ENCODE data around the gene MORN2. TPM values are rescaled to one million over a fixed set of nuclear protein-coding genes. Genes with fewer than 3 reads are reported as not detected.
"Not testable (repeated sequence)": the region's sequence is repeated elsewhere in the genome, so short reads cannot be mapped to it uniquely, and the experiment has no call there.

The MORN2 gene
- total RNA-seq = 1 to 10 TPM; 4.1 to 6.7 TPM

DNA sequence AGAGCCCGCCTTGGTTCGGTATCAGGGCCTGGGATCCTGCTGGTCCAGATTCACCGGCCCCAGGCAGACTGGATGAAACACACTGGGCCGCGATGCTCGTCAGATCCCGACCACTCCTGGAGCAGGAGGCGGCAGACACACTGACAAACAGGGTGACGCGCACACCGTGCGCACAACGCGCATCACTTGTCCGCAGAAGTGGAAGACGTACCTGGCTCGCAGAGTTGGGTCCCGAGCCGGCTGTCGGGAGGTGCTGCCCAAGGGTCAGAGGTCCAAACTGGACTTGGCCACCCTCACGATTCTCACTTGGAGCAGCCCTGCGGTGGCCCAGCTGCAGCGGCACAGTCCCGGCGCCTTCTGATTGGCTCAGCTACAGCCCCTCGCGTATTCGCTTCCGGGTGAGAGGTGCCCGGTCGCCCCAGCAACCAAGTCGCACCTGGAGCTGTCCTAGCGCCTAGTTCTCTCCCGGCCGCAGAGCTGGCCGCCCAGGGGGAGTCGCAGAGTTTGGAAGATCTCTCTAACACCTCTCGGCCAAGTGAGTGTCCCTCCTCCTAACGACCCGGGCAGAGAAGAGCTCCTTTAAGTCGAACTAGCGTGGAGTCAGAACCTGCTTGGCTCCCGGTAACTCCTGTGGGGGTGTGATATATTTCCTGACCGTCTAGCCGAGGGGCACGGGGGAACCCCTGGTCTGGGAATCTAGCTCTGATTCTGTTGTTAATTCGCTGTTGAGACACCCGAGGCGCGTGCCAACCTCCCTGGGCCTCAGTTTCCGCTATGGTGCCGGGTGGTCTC lies at the start of gene MORN2, which contains the start of gene DHX57:
MORN2 (plus strand) TSS at position 401 of the 792 bp plus-strand sequence.
DHX57 (minus strand) TSS at position 359 of the 792 bp plus-strand sequence. CDS start 7,529 bp downstream, outside the sequence.
- intact Hi-C loops (cut with micrococcal nuclease) = no loop called here
- peaks cover 2% of the 10 kb centered on the region for H3K9me3 Mint-ChIP-seq
- ChIA-PET POLR2A (interaction anchor here (0.6 to 1.5 kb wide), 2 partner anchors 124 to 353 kb away, joined by 3 to 7 read pairs; partner anchors contain the start of gene SRSF7), CTCF (interaction anchor here (1.2 kb wide), 3 partner anchors 72 to 352 kb away, joined by 3 to 6 read pairs (median 4); no protein-coding TSS in a partner anchor)
- peak within 1 kb of the TSS; percentile 97 for H3K4me3 Mint-ChIP-seq
- H3K36me3 Mint-ChIP-seq = peaks cover 8% of the 10 kb centered on the region
- H3K4me1 Mint-ChIP-seq (ENCODE audit: low read depth) = peaks cover 22% of the 10 kb centered on the region
- H3K27me3 Mint-ChIP-seq = no peaks in the 10 kb centered on the region
- peak within 1 kb of the TSS; percentile 78 for H3K27ac Mint-ChIP-seq
- peak; percentile 89 for DNase-seq

DNA sequence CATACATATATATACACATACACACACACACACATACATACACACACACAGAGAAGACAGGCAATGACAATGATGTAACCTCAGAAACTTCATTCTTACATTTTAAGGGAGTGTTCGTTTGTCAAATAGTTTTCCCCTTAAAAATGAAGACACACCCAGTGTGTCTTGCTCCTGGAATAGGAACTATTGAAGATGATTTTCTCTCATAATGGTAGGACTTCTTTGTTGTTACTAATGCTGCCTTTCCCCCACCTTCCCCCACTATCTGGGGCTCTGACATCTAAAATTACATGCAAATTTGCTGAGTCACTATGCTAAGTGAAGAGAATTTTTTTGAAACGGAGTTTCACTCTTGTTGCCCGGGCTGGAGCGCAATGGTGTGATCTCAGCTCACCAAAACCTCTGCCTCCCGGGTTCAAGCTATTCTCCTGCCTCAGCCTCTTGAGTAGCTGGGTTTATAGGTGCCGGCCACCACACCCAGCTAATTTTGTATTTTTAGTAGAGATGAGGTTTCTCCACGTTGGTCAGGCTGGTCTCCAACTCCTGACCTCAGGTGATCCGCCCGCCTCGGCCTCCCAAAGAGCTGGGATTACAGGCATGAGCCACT lies 48.1 kb upstream of the MORN2 start:
- H3K27me3 Mint-ChIP-seq; H3K27ac Mint-ChIP-seq; H3K4me3 Mint-ChIP-seq; intact Hi-C loops (cut with micrococcal nuclease); H3K9me3 Mint-ChIP-seq; DNase-seq; POLR2A ChIA-PET; H3K4me1 Mint-ChIP-seq (ENCODE audit: low read depth); CTCF ChIA-PET: not testable (repeated sequence)
- peaks cover 16% of the 10 kb centered on the region for H3K36me3 Mint-ChIP-seq

DNA sequence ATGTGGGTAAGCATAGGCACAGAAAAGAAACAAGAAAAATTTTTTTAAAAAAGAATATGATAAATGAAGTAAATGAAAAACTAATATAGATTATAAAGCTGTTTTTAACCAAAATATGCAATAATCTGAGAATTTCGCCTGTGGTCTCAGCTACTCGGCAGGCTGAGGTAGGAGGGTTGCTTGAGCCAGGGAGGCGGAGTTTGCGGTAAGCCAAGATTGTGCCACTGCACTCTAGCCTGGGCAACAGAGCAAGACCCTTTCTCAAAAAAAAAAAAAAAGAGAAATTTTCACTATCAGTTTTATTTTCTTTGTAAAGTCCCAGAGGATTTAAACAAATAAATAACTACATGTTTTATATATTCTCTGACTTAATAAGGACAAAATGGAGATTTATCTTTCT lies 47.3 kb upstream of the MORN2 start:
- peaks cover 10% of the 10 kb centered on the region for H3K36me3 Mint-ChIP-seq
- CTCF ChIA-PET = interaction anchor here (0.6 kb wide), 1 partner anchor 334 kb away, joined by 4 read pairs; no protein-coding TSS in a partner anchor
- H3K9me3 Mint-ChIP-seq = no peaks in the 10 kb centered on the region
- DNase-seq = no peak
- POLR2A ChIA-PET = no interaction called here
- H3K4me1 Mint-ChIP-seq (ENCODE audit: low read depth) = peaks cover 2% of the 10 kb centered on the region
- no peaks in the 10 kb centered on the region for H3K27me3 Mint-ChIP-seq
- no peak overlapping the region for H3K4me3 Mint-ChIP-seq
- H3K27ac Mint-ChIP-seq = no peak overlapping the region
- intact Hi-C loops (cut with micrococcal nuclease) = no loop called here

DNA sequence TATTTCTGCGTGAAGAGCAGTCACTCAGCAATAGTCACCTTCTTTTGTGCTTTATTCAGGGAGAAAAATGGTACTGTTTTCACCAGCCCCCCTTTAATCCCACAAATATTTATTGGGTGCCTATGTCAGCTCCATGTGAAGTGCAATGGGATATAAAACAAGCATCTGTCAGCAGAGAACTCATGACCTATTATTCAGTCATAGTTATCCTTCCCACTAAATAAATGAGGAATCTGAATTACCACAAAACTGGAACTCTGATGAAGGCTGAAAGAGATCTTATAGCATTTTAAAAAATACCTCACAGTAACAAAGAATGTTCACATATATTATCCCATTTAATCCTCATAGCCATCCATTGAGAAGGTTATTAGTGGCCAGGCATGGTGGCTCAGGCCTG lies 45.8 kb upstream of the MORN2 start:
- no peak overlapping the region for H3K27ac Mint-ChIP-seq
- H3K9me3 Mint-ChIP-seq = no peaks in the 10 kb centered on the region
- peaks cover 9% of the 10 kb centered on the region for H3K36me3 Mint-ChIP-seq
- POLR2A ChIA-PET = no interaction called here
- CTCF ChIA-PET = no interaction called here
- no peaks in the 10 kb centered on the region for H3K27me3 Mint-ChIP-seq
- intact Hi-C loops (cut with micrococcal nuclease) = loop anchor here (10.0 kb wide), 1 partner anchor 295 kb away; no protein-coding TSS in a partner anchor
- peaks cover 2% of the 10 kb centered on the region for H3K4me1 Mint-ChIP-seq (ENCODE audit: low read depth)
- no peak for DNase-seq
- no peak overlapping the region for H3K4me3 Mint-ChIP-seq

DNA sequence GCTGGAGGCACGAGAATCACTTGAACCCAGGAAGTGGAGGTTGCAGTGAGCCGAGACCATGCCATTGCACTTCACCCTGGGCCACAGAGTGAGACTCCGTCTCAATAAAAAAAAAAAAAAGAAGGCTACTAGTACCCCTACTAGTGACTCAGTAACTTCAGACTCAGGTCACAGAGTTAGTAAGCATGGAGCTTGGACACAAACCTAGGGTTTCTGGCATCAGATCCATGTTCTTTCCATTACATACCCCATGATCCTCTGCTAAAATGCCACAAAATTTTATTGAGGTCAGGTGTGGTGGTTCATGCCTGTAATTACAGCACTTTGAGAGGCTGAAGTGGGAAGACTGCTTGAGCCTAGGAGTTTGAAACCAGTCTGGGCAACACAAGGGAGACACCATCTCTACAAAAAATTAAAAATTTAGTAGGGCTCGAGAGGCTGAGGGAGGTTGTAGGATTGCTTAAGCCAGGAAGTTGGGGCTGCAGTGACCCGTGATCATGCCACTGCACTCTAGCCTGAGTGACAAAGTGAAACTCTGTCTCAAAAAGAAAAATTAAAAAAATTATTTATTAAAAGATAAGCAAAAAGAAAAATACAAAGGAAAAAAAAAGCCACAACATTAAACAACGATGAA lies 45.1 kb upstream of the MORN2 start:
- H3K27me3 Mint-ChIP-seq = no peaks in the 10 kb centered on the region
- no peak overlapping the region for H3K27ac Mint-ChIP-seq
- intact Hi-C loops (cut with micrococcal nuclease) = loop anchor here (10.0 kb wide), 1 partner anchor 296 kb away; no protein-coding TSS in a partner anchor
- DNase-seq = no peak
- no peak overlapping the region for H3K4me3 Mint-ChIP-seq
- POLR2A ChIA-PET = no interaction called here
- CTCF ChIA-PET = no interaction called here
- peaks cover 2% of the 10 kb centered on the region for H3K4me1 Mint-ChIP-seq (ENCODE audit: low read depth)
- peaks cover 9% of the 10 kb centered on the region for H3K36me3 Mint-ChIP-seq
- no peaks in the 10 kb centered on the region for H3K9me3 Mint-ChIP-seq

DNA sequence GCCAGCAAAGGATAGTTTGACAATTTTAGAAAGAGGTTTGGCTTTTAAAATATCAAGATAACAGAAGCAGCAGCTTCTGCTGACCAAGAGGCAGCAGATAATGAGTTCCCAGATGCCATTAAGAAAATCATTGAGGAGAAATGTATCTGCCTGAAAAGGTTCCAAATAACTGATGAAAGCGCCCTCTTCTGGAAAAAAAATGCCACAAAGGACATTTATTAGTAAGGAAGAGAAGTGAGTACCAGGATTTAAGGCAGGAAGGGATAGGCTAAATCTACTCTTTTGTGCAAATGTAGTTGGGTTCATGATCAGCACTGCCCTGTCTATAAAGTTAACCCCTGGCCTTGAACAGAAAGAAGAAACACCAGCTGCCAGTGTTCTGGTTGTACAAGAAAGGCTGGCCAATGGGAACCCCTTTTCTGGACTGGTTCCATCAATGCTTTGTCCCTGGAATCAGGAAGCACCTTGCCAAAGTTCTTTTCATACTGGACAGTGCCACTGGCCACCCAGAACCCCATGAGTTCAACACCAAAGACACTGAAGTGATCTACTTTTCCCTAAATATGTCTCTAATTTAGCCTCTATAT lies 40.7 kb upstream of the MORN2 start:
- H3K27ac Mint-ChIP-seq = no peak overlapping the region
- H3K4me1 Mint-ChIP-seq (ENCODE audit: low read depth) = no peaks in the 10 kb centered on the region
- no peaks in the 10 kb centered on the region for H3K9me3 Mint-ChIP-seq
- no peak overlapping the region for H3K4me3 Mint-ChIP-seq
- no peak for DNase-seq
- no peaks in the 10 kb centered on the region for H3K27me3 Mint-ChIP-seq
- POLR2A ChIA-PET = no interaction called here
- H3K36me3 Mint-ChIP-seq = peaks cover 8% of the 10 kb centered on the region
- intact Hi-C loops (cut with micrococcal nuclease) = loop anchor here (10.0 kb wide), 1 partner anchor 300 kb away; no protein-coding TSS in a partner anchor
- CTCF ChIA-PET = interaction anchor here (0.7 to 1.4 kb wide), 6 partner anchors 9 to 657 kb away, joined by 3 to 6 read pairs (median 3); no protein-coding TSS in a partner anchor

DNA sequence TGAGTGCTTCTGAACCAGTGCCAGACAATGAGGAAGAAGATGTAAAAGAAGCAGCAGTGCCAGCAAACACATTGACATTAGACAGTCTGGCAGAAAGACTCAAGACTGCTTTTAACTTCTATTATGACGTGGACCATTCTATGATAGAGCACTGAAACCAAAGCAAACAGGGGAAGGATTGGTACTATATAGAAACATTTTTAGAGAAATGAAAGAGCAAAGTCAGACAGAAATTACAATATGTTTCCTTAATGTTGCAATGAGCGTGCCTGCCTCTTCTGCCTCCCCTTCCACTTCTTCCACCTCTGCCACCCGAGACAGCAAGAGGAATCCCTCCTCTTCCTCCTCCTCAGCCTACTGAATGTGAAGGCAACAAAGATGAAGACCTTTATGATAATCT lies 39.8 kb upstream of the MORN2 start:
- H3K9me3 Mint-ChIP-seq = no peaks in the 10 kb centered on the region
- POLR2A ChIA-PET = no interaction called here
- no peaks in the 10 kb centered on the region for H3K27me3 Mint-ChIP-seq
- DNase-seq = no peak
- peaks cover 8% of the 10 kb centered on the region for H3K36me3 Mint-ChIP-seq
- CTCF ChIA-PET = no interaction called here
- H3K4me3 Mint-ChIP-seq = no peak overlapping the region
- intact Hi-C loops (cut with micrococcal nuclease) = loop anchor here (10.0 kb wide), 1 partner anchor 301 kb away; no protein-coding TSS in a partner anchor
- no peaks in the 10 kb centered on the region for H3K4me1 Mint-ChIP-seq (ENCODE audit: low read depth)
- H3K27ac Mint-ChIP-seq = no peak overlapping the region

DNA sequence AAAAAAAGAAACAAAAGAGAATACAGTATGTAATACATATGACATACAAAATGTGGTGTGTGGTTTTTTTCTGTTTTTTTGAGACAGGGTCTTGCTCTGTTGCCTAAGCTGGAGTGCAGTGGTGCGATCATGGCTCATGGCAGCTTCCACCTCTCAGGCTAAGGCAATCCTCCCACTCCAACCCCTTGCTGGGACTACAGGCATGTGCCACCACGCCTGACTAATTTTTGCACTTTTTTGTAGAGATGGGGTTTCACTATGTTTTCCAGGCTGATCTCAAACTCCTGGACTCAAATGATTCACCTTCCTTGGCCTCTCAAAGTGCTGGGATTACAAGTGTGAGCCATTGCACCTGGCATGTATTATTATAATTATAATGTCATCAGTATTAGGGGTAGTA lies 39.0 kb upstream of the MORN2 start:
- H3K4me1 Mint-ChIP-seq (ENCODE audit: low read depth) = no peaks in the 10 kb centered on the region
- H3K27me3 Mint-ChIP-seq = no peaks in the 10 kb centered on the region
- no peak overlapping the region for H3K4me3 Mint-ChIP-seq
- no peak overlapping the region for H3K27ac Mint-ChIP-seq
- intact Hi-C loops (cut with micrococcal nuclease) = loop anchor here (10.0 kb wide), 1 partner anchor 302 kb away; no protein-coding TSS in a partner anchor
- ChIA-PET CTCF (no interaction called here), POLR2A (interaction anchor here (0.6 kb wide), 1 partner anchor 163 kb away, joined by 3 read pairs; no protein-coding TSS in a partner anchor)
- peaks cover 15% of the 10 kb centered on the region for H3K36me3 Mint-ChIP-seq
- no peak for DNase-seq
- no peaks in the 10 kb centered on the region for H3K9me3 Mint-ChIP-seq

DNA sequence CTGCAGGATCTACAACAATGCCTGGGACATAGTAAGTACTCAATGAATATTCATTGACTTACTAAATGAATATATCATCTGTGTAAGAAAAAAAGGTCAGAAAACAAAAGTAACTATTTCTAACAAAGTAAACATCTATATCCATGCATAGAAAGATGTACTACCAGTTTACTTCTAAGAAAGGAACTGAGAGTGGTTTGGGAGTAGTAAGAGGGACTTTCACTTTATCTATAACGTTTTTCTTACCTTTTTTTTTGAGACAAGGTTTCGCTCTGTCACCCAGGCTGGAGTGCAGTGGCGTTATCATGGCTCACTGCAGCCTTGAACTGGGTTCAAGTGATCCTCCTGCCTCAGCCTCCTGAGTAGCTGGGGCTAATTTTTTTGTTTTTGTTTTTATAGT lies 25.7 kb upstream of the MORN2 start:
- intact Hi-C loops (cut with micrococcal nuclease) = no loop called here
- Mint-ChIP-seq H3K36me3 (peaks cover 27% of the 10 kb centered on the region), H3K27ac (no peak overlapping the region), H3K4me3 (no peak overlapping the region), H3K9me3 (no peaks in the 10 kb centered on the region), H3K4me1 (ENCODE audit: low read depth) (no peaks in the 10 kb centered on the region), H3K27me3 (no peaks in the 10 kb centered on the region)
- POLR2A ChIA-PET = no interaction called here
- no peak for DNase-seq
- CTCF ChIA-PET = interaction anchor here (0.6 to 0.7 kb wide), 2 partner anchors 16 to 261 kb away, joined by 3 read pairs; no protein-coding TSS in a partner anchor

DNA sequence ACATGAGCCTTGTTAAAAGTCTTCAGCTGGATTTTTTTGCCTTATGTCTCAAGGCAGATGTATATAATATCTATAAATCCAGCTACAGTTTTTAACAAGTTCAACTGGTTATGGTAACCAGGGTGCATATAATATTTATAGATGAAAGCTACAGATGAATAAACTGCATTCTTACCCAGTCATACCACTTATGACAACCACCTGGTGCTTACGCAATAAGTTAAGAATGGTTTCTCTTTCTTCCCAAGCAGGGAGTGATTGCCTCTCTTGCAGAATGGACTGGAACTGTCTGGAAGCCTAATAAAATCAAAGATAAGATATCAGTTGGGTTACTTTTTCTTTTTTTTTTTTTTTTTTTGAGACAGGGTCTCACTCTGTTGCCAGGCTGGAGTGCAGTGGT lies 19.6 kb upstream of the MORN2 start:
- H3K27me3 Mint-ChIP-seq = no peaks in the 10 kb centered on the region
- peaks cover 34% of the 10 kb centered on the region for H3K36me3 Mint-ChIP-seq
- H3K27ac Mint-ChIP-seq = no peak overlapping the region
- CTCF ChIA-PET = no interaction called here
- DNase-seq = no peak
- no peak overlapping the region for H3K4me3 Mint-ChIP-seq
- no peaks in the 10 kb centered on the region for H3K9me3 Mint-ChIP-seq
- intact Hi-C loops (cut with micrococcal nuclease) = no loop called here
- POLR2A ChIA-PET = no interaction called here
- H3K4me1 Mint-ChIP-seq (ENCODE audit: low read depth) = no peaks in the 10 kb centered on the region

DNA sequence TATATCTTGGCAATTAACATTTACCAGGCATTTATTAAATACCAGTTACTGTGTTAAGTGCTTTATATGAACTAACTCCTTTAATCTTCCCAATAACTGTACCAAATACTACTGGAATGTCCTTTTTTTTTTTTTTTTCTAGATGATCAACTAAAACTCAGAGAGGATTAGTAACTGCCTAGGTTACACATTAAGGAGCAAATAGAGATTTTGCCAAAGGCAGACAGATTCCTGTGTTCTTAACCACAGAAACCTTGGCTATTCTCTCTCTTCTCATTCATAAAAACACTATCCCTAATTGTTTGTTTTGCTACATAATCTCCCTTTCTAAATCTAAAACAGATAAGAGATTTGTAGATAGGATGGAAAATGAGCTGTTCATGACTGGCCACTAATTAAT lies 13.3 kb upstream of the MORN2 start:
- intact Hi-C loops (cut with micrococcal nuclease) = no loop called here
- Mint-ChIP-seq H3K9me3 (no peaks in the 10 kb centered on the region), H3K4me1 (ENCODE audit: low read depth) (peaks cover 8% of the 10 kb centered on the region), H3K27me3 (no peaks in the 10 kb centered on the region), H3K27ac (no peak overlapping the region), H3K4me3 (no peak overlapping the region), H3K36me3 (peaks cover 30% of the 10 kb centered on the region)
- POLR2A ChIA-PET = no interaction called here
- CTCF ChIA-PET = no interaction called here
- no peak for DNase-seq
